Mesendoderm (in vitro differentiated cells): ENCODE data around the gene BAD.
"Not testable (repeated sequence)": the region's sequence is repeated elsewhere in the genome, so short reads cannot be mapped to it uniquely, and the experiment has no call there.

Experiments
- DNase-seq: peaks from one replicate; pipeline ENCODE4 v3.0.0; 2013
- H2AK5ac ChIP-seq: 2 replicates; pipeline ENCODE4 v1.6.1; 2013; ENCODE audit warnings: low read length, inconsistent platforms
- H2BK120ac ChIP-seq: 2 replicates; pipeline ENCODE4 v1.6.1; 2013; ENCODE audit warnings: low read depth, mild to moderate bottlenecking, low read length, moderate library complexity, mixed read lengths
- H2BK15ac ChIP-seq: replicated peaks from 2 replicates; pipeline ENCODE4 v1.6.1; 2013; ENCODE audit warnings: low read depth, mild to moderate bottlenecking, moderate library complexity
- H2BK5ac ChIP-seq: 2 replicates; pipeline ENCODE4 v1.6.1; 2013; ENCODE audit warnings: low read length, inconsistent platforms
- H3K18ac ChIP-seq: 2 replicates; pipeline ENCODE4 v1.6.1; 2013; ENCODE audit warnings: mild to moderate bottlenecking, low read length, mixed read lengths
- H3K23ac ChIP-seq: one replicate; pipeline ENCODE4 v1.6.1; 2013; ENCODE audit warnings: low read length
- H3K27ac ChIP-seq: 2 replicates; pipeline ENCODE4 v1.5.1; 2013; ENCODE audit warnings: low read depth, mild to moderate bottlenecking, inconsistent platforms, low read length, moderate library complexity
- H3K27me3 ChIP-seq: 2 replicates; pipeline ENCODE4 v1.6.1; 2013; ENCODE audit warnings: low read length, control low read depth, mild to moderate bottlenecking, inconsistent platforms; ENCODE audit not compliant: insufficient read depth, poor library complexity
- H3K36me3 ChIP-seq: 2 replicates; pipeline ENCODE4 v1.6.1; 2013; ENCODE audit warnings: low read length, inconsistent platforms; ENCODE audit not compliant: control insufficient read depth, insufficient read depth
- H3K4ac ChIP-seq: one replicate; pipeline ENCODE4 v1.6.1; 2013; ENCODE audit warnings: low read depth, mild to moderate bottlenecking, low read length, moderate library complexity
- H3K4me1 ChIP-seq: 2 replicates; pipeline ENCODE4 v1.6.1; 2013; ENCODE audit warnings: low read depth, low read length, inconsistent platforms; ENCODE audit not compliant: control insufficient read depth
- H3K4me2 ChIP-seq: 2 replicates; pipeline ENCODE4 v1.6.1; 2013; ENCODE audit warnings: low read length
- H3K4me3 ChIP-seq: 2 replicates; pipeline ENCODE4 v1.5.1; 2013; ENCODE audit warnings: mild to moderate bottlenecking, low read length
- H3K56ac ChIP-seq: one replicate; pipeline ENCODE4 v1.6.1; 2013; ENCODE audit warnings: low read length
- H3K79me1 ChIP-seq: 2 replicates; pipeline ENCODE4 v1.6.1; 2013; ENCODE audit warnings: low read length, inconsistent platforms
- H3K79me2 ChIP-seq: 2 replicates; pipeline ENCODE4 v1.6.1; 2013; ENCODE audit warnings: mild to moderate bottlenecking, low read length; ENCODE audit not compliant: control insufficient read depth, insufficient read depth
- H3K9ac ChIP-seq: 2 replicates; pipeline ENCODE4 v1.6.1; 2013; ENCODE audit warnings: low read length, inconsistent platforms
- H4K5ac ChIP-seq: one replicate; pipeline ENCODE4 v1.6.1; 2013; ENCODE audit warnings: low read length
- H4K8ac ChIP-seq: one replicate; pipeline ENCODE4 v1.6.1; 2013; ENCODE audit warnings: low read depth, mild to moderate bottlenecking, control low read depth, low read length, moderate library complexity
- WGBS: extraction: QIAGEN DNeasy Blood & Tissue Kit; methylation state at CpG from one replicate; pipeline ENCODE4 v1.1.7; 2013; ENCODE audit warnings: low lambda C conversion rate, missing lambda C conversion rate; ENCODE audit not compliant: insufficient coverage; ENCODE audit errors: extremely low coverage; 5-methylcytosine and 5-hydroxymethylcytosine counted together

Gene BAD

GRCh38 chr11:64312947-64313346 is 28.5 kb upstream of the BAD start:
- H4K5ac ChIP-seq = no peak overlapping the region
- H3K4me3 ChIP-seq = no peak overlapping the region
- H3K79me2 ChIP-seq = peaks cover 4% of the 10 kb centered on the region
- H3K4me1 ChIP-seq = no peaks in the 10 kb centered on the region
- no peak overlapping the region for H2AK5ac ChIP-seq
- no peak overlapping the region for H3K4me2 ChIP-seq
- no peak overlapping the region for H2BK15ac ChIP-seq
- no CpG with 5 or more reads among the region's 10 CpGs for WGBS
- H3K79me1 ChIP-seq = no peaks in the 10 kb centered on the region
- H3K56ac ChIP-seq = no peak overlapping the region
- no peak overlapping the region for H3K4ac ChIP-seq
- no peak overlapping the region for H4K8ac ChIP-seq
- no peak overlapping the region for H3K9ac ChIP-seq
- H3K27me3 ChIP-seq = no peaks in the 10 kb centered on the region
- no peaks in the 10 kb centered on the region for H3K36me3 ChIP-seq
- no peak overlapping the region for H3K27ac ChIP-seq
- no peak overlapping the region for H2BK120ac ChIP-seq
- no peak overlapping the region for H3K23ac ChIP-seq
- no peak overlapping the region for H2BK5ac ChIP-seq
- no peak for DNase-seq
- H3K18ac ChIP-seq = no peak overlapping the region

- not testable (repeated sequence) for H3K23ac ChIP-seq
These were observed 23.3 kb upstream of the BAD start for GRCh38 chr11:64307795-64308194.

GRCh38 chr11:64306876-64307622 is 22.6 kb upstream of the BAD start:
- Histone ChIP-seq H2BK5ac (no peak overlapping the region), H3K27ac (no peak overlapping the region), H3K4ac (no peak overlapping the region), H3K4me1 (peaks cover 4% of the 10 kb centered on the region), H3K4me3 (no peak overlapping the region), H3K18ac (no peak overlapping the region), H3K79me2 (peaks cover 7% of the 10 kb centered on the region), H2BK120ac (no peak overlapping the region), H3K27me3 (no peaks in the 10 kb centered on the region), H4K8ac (no peak overlapping the region), H3K9ac (peak overlapping the region; percentile 86), H3K79me1 (peaks cover 9% of the 10 kb centered on the region), H2BK15ac (no peak overlapping the region), H3K56ac (peak overlapping the region; percentile 89), H3K4me2 (peak overlapping the region; percentile 64), H3K23ac (peak overlapping the region; percentile 90), H3K36me3 (no peaks in the 10 kb centered on the region), H2AK5ac (peak overlapping the region; percentile 95), H4K5ac (no peak overlapping the region)
- WGBS = no CpG with 5 or more reads among the region's 15 CpGs
- DNase-seq = no peak

More at GRCh38 chr11:64307795-64308194, 23.3 kb upstream of the BAD start:
- not testable (repeated sequence) for H4K5ac ChIP-seq, H3K4me1 ChIP-seq, DNase-seq, H2BK15ac ChIP-seq, H3K56ac ChIP-seq, H3K27me3 ChIP-seq, H3K4ac ChIP-seq, H3K4me2 ChIP-seq, H3K79me1 ChIP-seq, H3K9ac ChIP-seq, H2BK5ac ChIP-seq, H4K8ac ChIP-seq, H3K27ac ChIP-seq, H3K79me2 ChIP-seq, H3K36me3 ChIP-seq, H3K18ac ChIP-seq, H3K4me3 ChIP-seq, H2AK5ac ChIP-seq, H2BK120ac ChIP-seq
- no CpG with 5 or more reads among the region's 5 CpGs for WGBS

GRCh38 chr11:64306563-64306875 is 22.1 kb upstream of the BAD start:
- no peaks in the 10 kb centered on the region for H3K27me3 ChIP-seq
- no peak overlapping the region for H3K18ac ChIP-seq
- DNase-seq = no peak
- no peak overlapping the region for H2BK15ac ChIP-seq
- H3K56ac ChIP-seq = peak overlapping the region; percentile 89
- H2AK5ac ChIP-seq = peak overlapping the region; percentile 95
- H4K5ac ChIP-seq = no peak overlapping the region
- H3K36me3 ChIP-seq = no peaks in the 10 kb centered on the region
- peak overlapping the region; percentile 86 for H3K9ac ChIP-seq
- peak overlapping the region; percentile 79 for H3K4me3 ChIP-seq
- no CpG with 5 or more reads among the region's 9 CpGs for WGBS
- H4K8ac ChIP-seq = no peak overlapping the region
- H3K4me1 ChIP-seq = peaks cover 4% of the 10 kb centered on the region
- H2BK120ac ChIP-seq = no peak overlapping the region
- no peak overlapping the region for H3K27ac ChIP-seq
- peaks cover 9% of the 10 kb centered on the region for H3K79me1 ChIP-seq
- H3K4me2 ChIP-seq = peak overlapping the region; percentile 64
- H3K79me2 ChIP-seq = peaks cover 7% of the 10 kb centered on the region
- H3K23ac ChIP-seq = peak overlapping the region; percentile 90
- peak overlapping the region; percentile 44 for H2BK5ac ChIP-seq
- H3K4ac ChIP-seq = no peak overlapping the region

- H3K4me2 ChIP-seq = peak overlapping the region; percentile 64
- no peaks in the 10 kb centered on the region for H3K36me3 ChIP-seq
- peak overlapping the region; percentile 90 for H3K23ac ChIP-seq
- peak overlapping the region; percentile 95 for H2AK5ac ChIP-seq
- peaks cover 4% of the 10 kb centered on the region for H3K4me1 ChIP-seq
- peak overlapping the region; percentile 81 for H3K27ac ChIP-seq
- peak overlapping the region; percentile 79 for H3K4me3 ChIP-seq
- peak overlapping the region; percentile 89 for H3K56ac ChIP-seq
- H4K8ac ChIP-seq = no peak overlapping the region
- H3K18ac ChIP-seq = peak overlapping the region; percentile 86
- H2BK120ac ChIP-seq = no peak overlapping the region
- peak overlapping the region; percentile 86 for H3K9ac ChIP-seq
- peaks cover 9% of the 10 kb centered on the region for H3K79me1 ChIP-seq
- H2BK5ac ChIP-seq = peak overlapping the region; percentile 44
- WGBS = no CpG with 5 or more reads among the region's 71 CpGs
- no peaks in the 10 kb centered on the region for H3K27me3 ChIP-seq
- no peak overlapping the region for H2BK15ac ChIP-seq
- peaks cover 7% of the 10 kb centered on the region for H3K79me2 ChIP-seq
- peak overlapping the region; percentile 41 for H3K4ac ChIP-seq
- H4K5ac ChIP-seq = no peak overlapping the region
- DNase-seq = peak; percentile 88
These were observed 21.5 kb upstream of the BAD start for GRCh38 chr11:64305691-64306562.
